Measurements from ENCODE around the gene ZNF221.

DNA sequence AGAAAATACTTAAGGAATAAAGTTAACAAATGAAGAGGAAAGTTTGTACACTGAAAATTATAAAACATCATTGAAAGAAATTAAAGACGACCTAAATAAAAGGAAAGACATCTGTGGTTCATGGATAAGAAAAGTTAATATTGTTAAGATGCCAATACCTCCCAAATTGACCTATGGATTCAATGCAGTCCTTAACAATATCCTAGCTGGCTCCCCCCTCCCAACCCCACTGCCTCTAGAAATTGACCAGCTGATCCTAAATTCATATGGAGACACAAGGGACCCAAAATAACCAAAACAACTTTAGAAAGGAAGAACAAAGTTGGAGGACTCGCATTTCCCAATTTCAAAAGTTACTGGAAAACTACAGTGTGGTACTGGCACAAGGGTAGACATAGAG, 44.3 kb upstream of the ZNF221 start:
- no peak for TF ChIP-seq GATA3 (IDR thresholded peaks at IDR 0.05; ENCODE audit: low read depth, low read length)
- no peak for TF ChIP-seq GATA2 (IDR thresholded peaks at IDR 0.05; ENCODE audit: low read depth, low read length)

Measured in SH-SY5Y (cell line).